ENCODE measurements around the gene DOK5. TPM values are rescaled to one million over a fixed set of nuclear protein-coding genes. Genes with fewer than 3 reads are reported as not detected.

DOK5 gene
- total and polyA plus RNA-seq, 2 donors from 2014 or later = 4.8 to 5.4 TPM

GRCh38 chr20:54625497-54625896 is 150.1 kb downstream of the DOK5 start:
- peaks cover 0 to 2% (median 0%) of the 10 kb centered on the region in 3 donors for H3K4me1 ChIP-seq (ENCODE audit: control insufficient read depth in 2 of 3, insufficient read depth in 2 of 3, low read depth in 1 of 3, low read length in 3 of 3)
- no peak overlapping the region for H3K9ac ChIP-seq (ENCODE audit: low read length in 3 of 3)
- intact Hi-C loops (cut with DNase I) = no loop called here
- H3K27me3 ChIP-seq (ENCODE audit: control insufficient read depth, insufficient read depth, low read length) = no peaks in the 10 kb centered on the region
- no peaks in the 10 kb centered on the region for H3K9me3 ChIP-seq (ENCODE audit: control insufficient read depth in 2 of 3, insufficient read depth in 1 of 3, low read length in 3 of 3)
- no peak overlapping the region for H3K4me3 ChIP-seq (ENCODE audit: low read length in 3 of 3)
- no peak overlapping the region for H3K27ac ChIP-seq (ENCODE audit: low read depth in 2 of 2, low read length in 2 of 2)
- no peaks in the 10 kb centered on the region for H3K36me3 ChIP-seq (ENCODE audit: control insufficient read depth in 2 of 3, insufficient read depth in 3 of 3, low read length in 3 of 3)
- FAIRE-seq (no peak), DNase-seq (no peak)
- TF ChIP-seq CTCF (IDR thresholded peaks at IDR 0.05; ENCODE audit: borderline replicate concordance, extremely low read depth, insufficient read depth) = no peak

GRCh38 chr20:54626126-54626525 is 150.7 kb downstream of the DOK5 start:
- Histone ChIP-seq H3K4me3 (ENCODE audit: low read length in 3 of 3) (no peak overlapping the region), H3K27me3 (ENCODE audit: control insufficient read depth, insufficient read depth, low read length) (no peaks in the 10 kb centered on the region), H3K9me3 (ENCODE audit: control insufficient read depth in 2 of 3, insufficient read depth in 1 of 3, low read length in 3 of 3) (no peaks in the 10 kb centered on the region), H3K9ac (ENCODE audit: low read length in 3 of 3) (no peak overlapping the region), H3K36me3 (ENCODE audit: control insufficient read depth in 2 of 3, insufficient read depth in 3 of 3, low read length in 3 of 3) (no peaks in the 10 kb centered on the region), H3K4me1 (ENCODE audit: control insufficient read depth in 2 of 3, insufficient read depth in 2 of 3, low read depth in 1 of 3, low read length in 3 of 3) (peaks cover 0 to 2% (median 0%) of the 10 kb centered on the region in 3 donors), H3K27ac (ENCODE audit: low read depth in 2 of 2, low read length in 2 of 2) (no peak overlapping the region)
- no peak for FAIRE-seq
- no peak for TF ChIP-seq CTCF (IDR thresholded peaks at IDR 0.05; ENCODE audit: borderline replicate concordance, extremely low read depth, insufficient read depth)
- DNase-seq = no peak
- intact Hi-C loops (cut with DNase I) = no loop called here

- Histone ChIP-seq H3K4me3 (ENCODE audit: low read length in 3 of 3) (no peak overlapping the region), H3K9me3 (ENCODE audit: control insufficient read depth in 2 of 3, insufficient read depth in 1 of 3, low read length in 3 of 3) (no peaks in the 10 kb centered on the region), H3K36me3 (ENCODE audit: control insufficient read depth in 2 of 3, insufficient read depth in 3 of 3, low read length in 3 of 3) (no peaks in the 10 kb centered on the region), H3K27ac (ENCODE audit: low read depth in 2 of 2, low read length in 2 of 2) (no peak overlapping the region), H3K27me3 (ENCODE audit: control insufficient read depth, insufficient read depth, low read length) (no peaks in the 10 kb centered on the region), H3K4me1 (ENCODE audit: control insufficient read depth in 2 of 3, insufficient read depth in 2 of 3, low read depth in 1 of 3, low read length in 3 of 3) (no peaks in the 10 kb centered on the region), H3K9ac (ENCODE audit: low read length in 3 of 3) (no peak overlapping the region)
- DNase-seq = no peak
- TF ChIP-seq CTCF (IDR thresholded peaks at IDR 0.05; ENCODE audit: borderline replicate concordance, extremely low read depth, insufficient read depth) = no peak
- intact Hi-C loops (cut with DNase I) = no loop called here
- no peak for FAIRE-seq
Observed at GRCh38 chr20:54629632-54630031, 154.2 kb downstream of the DOK5 start.

GRCh38 chr20:54630582-54630981 is 155.2 kb downstream of the DOK5 start:
- no peaks in the 10 kb centered on the region for H3K4me1 ChIP-seq (ENCODE audit: control insufficient read depth in 2 of 3, insufficient read depth in 2 of 3, low read depth in 1 of 3, low read length in 3 of 3)
- H3K9me3 ChIP-seq (ENCODE audit: control insufficient read depth in 2 of 3, insufficient read depth in 1 of 3, low read length in 3 of 3) = no peaks in the 10 kb centered on the region
- no peak overlapping the region for H3K4me3 ChIP-seq (ENCODE audit: low read length in 3 of 3)
- no peak overlapping the region for H3K27ac ChIP-seq (ENCODE audit: low read depth in 2 of 2, low read length in 2 of 2)
- DNase-seq = no peak
- H3K36me3 ChIP-seq (ENCODE audit: control insufficient read depth in 2 of 3, insufficient read depth in 3 of 3, low read length in 3 of 3) = no peaks in the 10 kb centered on the region
- no peak for TF ChIP-seq CTCF (IDR thresholded peaks at IDR 0.05; ENCODE audit: borderline replicate concordance, extremely low read depth, insufficient read depth)
- intact Hi-C loops (cut with DNase I) = no loop called here
- H3K9ac ChIP-seq (ENCODE audit: low read length in 3 of 3) = no peak overlapping the region
- FAIRE-seq = no peak
- no peaks in the 10 kb centered on the region for H3K27me3 ChIP-seq (ENCODE audit: control insufficient read depth, insufficient read depth, low read length)

Measured in kidney (tissue), 14 donors.